DOHH2 (cell line): ENCODE measurements around the gene SERAC1.

Experiments used
- H3F3A ChIP-seq: fragments of 200-600 bp; sonication (generic), shearing (Covaris generic); 2 replicates; pipeline ENCODE4 v1.6.0; 2016; ENCODE audit warnings: antibody characterized with exemption, mild to moderate bottlenecking; ENCODE audit not compliant: control insufficient read depth, insufficient read depth
- H3K27ac ChIP-seq: fragments of 200-600 bp; sonication (generic); 2 replicates; pipeline ENCODE4 v1.5.1; 2014; ENCODE audit warnings: low read depth, mild to moderate bottlenecking, low read length, moderate library complexity
- H3K27me3 ChIP-seq: fragments of 200-600 bp; sonication (generic); 2 replicates; pipeline ENCODE4 v1.6.1; 2014; ENCODE audit warnings: mild to moderate bottlenecking, low read length, mixed read lengths; ENCODE audit not compliant: control insufficient read depth
- H3K36me3 ChIP-seq: fragments of 200-600 bp; sonication (generic); 2 replicates; pipeline ENCODE4 v1.6.1; 2014; ENCODE audit warnings: mild to moderate bottlenecking, low read length, moderate library complexity, mixed read lengths; ENCODE audit not compliant: control insufficient read depth
- H3K4me1 ChIP-seq: fragments of 200-600 bp; sonication (generic); 2 replicates; pipeline ENCODE4 v1.6.1; 2014; ENCODE audit warnings: mild to moderate bottlenecking, low read length, mixed read lengths; ENCODE audit not compliant: control insufficient read depth
- H3K4me2 ChIP-seq: fragments of 200-600 bp; sonication (generic); 2 replicates; pipeline ENCODE4 v1.6.0; 2014; ENCODE audit warnings: mild to moderate bottlenecking, low read length, moderate library complexity
- H3K4me3 ChIP-seq: fragments of 200-600 bp; sonication (generic); 2 replicates; pipeline ENCODE4 v1.5.1; 2014; ENCODE audit warnings: mild to moderate bottlenecking, low read length, mixed read lengths
- H3K79me2 ChIP-seq: fragments of 200-600 bp; sonication (generic); 2 replicates; pipeline ENCODE4 v1.6.1; 2014; ENCODE audit warnings: mild to moderate bottlenecking, low read length, mixed read lengths; ENCODE audit not compliant: control insufficient read depth
- H3K9me2 ChIP-seq: fragments of 200-600 bp; sonication (generic); replicated peaks from 2 replicates; pipeline ENCODE4 v1.6.1; 2014; ENCODE audit warnings: mild to moderate bottlenecking, low read length, mixed read lengths; ENCODE audit not compliant: control insufficient read depth
- H3K9me3 ChIP-seq: fragments of 200-600 bp; sonication (generic); 2 replicates; pipeline ENCODE4 v1.6.1; 2014; ENCODE audit warnings: antibody characterized with exemption, low read length, mixed read lengths; ENCODE audit not compliant: control insufficient read depth, insufficient read depth
- H4K20me1 ChIP-seq: fragments of 200-600 bp; sonication (generic); 2 replicates; pipeline ENCODE4 v1.6.0; 2014; ENCODE audit warnings: low read depth, mild to moderate bottlenecking, antibody characterized with exemption, low read length, moderate library complexity; ENCODE audit not compliant: control insufficient read depth, insufficient read depth
- EZH2phosphoT487 ChIP-seq: fragments of 200-600 bp; sonication (generic); IDR thresholded peaks from 2 replicates; pipeline ENCODE4 v1.6.1; 2017; ENCODE audit warnings: borderline replicate concordance, mild to moderate bottlenecking, antibody characterized with exemption, low read length, moderate library complexity, mixed read lengths
- TF ChIP-seq, protein P1 (sequence below): fragments of 200-600 bp; sonication (generic); IDR thresholded peaks from one replicate; pipeline ENCODE4 v1.5.1; 2014; ENCODE audit warnings: antibody characterized with exemption, mild to moderate bottlenecking, low read depth, low read length; ENCODE audit not compliant: poor library complexity, severe bottlenecking

SERAC1 gene

DNA sequence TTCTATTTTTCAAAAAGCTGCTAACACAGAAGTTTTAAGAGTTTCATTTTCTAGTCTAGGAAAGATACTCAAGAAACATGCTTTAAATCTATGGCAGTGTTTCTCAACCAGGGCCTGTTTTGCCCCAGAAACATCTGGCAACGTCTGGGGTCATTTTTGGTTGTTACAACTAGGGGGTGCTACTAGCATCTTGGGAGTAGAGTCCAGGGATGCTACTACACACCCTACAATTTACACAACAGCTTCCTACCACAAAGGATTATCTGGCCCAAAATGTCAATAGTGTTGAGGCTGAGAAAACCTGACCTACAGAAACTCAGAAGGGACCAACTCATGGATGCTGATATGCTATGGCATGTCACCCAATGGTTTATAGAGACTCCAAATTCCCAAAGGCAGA, 24.4 kb downstream of the SERAC1 start:
- no peak overlapping the region for H3K27ac ChIP-seq

GRCh38 chr6:158142789-158143188, 25.3 kb downstream of the SERAC1 start:
- Histone ChIP-seq H3K79me2 (no peaks in the 10 kb centered on the region), H3K9me3 (no peaks in the 10 kb centered on the region), H3K4me2 (no peak overlapping the region), H4K20me1 (no peaks in the 10 kb centered on the region), H3F3A (no peaks in the 10 kb centered on the region), H3K27me3 (no peaks in the 10 kb centered on the region), H3K27ac (no peak overlapping the region), H3K36me3 (no peaks in the 10 kb centered on the region), H3K9me2 (no peaks in the 10 kb centered on the region), H3K4me1 (no peaks in the 10 kb centered on the region), H3K4me3 (no peak overlapping the region)
- TF ChIP-seq, protein P1, sequence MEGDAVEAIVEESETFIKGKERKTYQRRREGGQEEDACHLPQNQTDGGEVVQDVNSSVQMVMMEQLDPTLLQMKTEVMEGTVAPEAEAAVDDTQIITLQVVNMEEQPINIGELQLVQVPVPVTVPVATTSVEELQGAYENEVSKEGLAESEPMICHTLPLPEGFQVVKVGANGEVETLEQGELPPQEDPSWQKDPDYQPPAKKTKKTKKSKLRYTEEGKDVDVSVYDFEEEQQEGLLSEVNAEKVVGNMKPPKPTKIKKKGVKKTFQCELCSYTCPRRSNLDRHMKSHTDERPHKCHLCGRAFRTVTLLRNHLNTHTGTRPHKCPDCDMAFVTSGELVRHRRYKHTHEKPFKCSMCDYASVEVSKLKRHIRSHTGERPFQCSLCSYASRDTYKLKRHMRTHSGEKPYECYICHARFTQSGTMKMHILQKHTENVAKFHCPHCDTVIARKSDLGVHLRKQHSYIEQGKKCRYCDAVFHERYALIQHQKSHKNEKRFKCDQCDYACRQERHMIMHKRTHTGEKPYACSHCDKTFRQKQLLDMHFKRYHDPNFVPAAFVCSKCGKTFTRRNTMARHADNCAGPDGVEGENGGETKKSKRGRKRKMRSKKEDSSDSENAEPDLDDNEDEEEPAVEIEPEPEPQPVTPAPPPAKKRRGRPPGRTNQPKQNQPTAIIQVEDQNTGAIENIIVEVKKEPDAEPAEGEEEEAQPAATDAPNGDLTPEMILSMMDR = no peak
- TF ChIP-seq EZH2phosphoT487 = no peak

More for the DNA sequence above, 24.4 kb downstream of the SERAC1 start:
- Histone ChIP-seq H3K4me1 (no peaks in the 10 kb centered on the region), H3K79me2 (no peaks in the 10 kb centered on the region), H3K4me2 (no peak overlapping the region), H3K4me3 (no peak overlapping the region), H3K9me3 (no peaks in the 10 kb centered on the region), H3K36me3 (no peaks in the 10 kb centered on the region), H4K20me1 (no peaks in the 10 kb centered on the region), H3K9me2 (no peaks in the 10 kb centered on the region), H3K27me3 (no peaks in the 10 kb centered on the region), H3F3A (no peaks in the 10 kb centered on the region)
- TF ChIP-seq, protein P1 = peak; percentile 65
- no peak for TF ChIP-seq EZH2phosphoT487

GRCh38 chr6:158131926-158132325, 36.1 kb downstream of the SERAC1 start:
- Histone ChIP-seq H3K27ac (no peak overlapping the region), H3K27me3 (no peaks in the 10 kb centered on the region), H3K9me2 (no peaks in the 10 kb centered on the region), H3K36me3 (no peaks in the 10 kb centered on the region), H3F3A (0 out of 2 replicates have a peak, but pooled peaks cover 2% of the 10 kb centered on the region), H3K4me2 (no peak overlapping the region), H3K4me3 (no peak overlapping the region), H3K9me3 (no peaks in the 10 kb centered on the region), H3K4me1 (no peaks in the 10 kb centered on the region), H3K79me2 (no peaks in the 10 kb centered on the region), H4K20me1 (no peaks in the 10 kb centered on the region; the same call in 1 of the 2 replicates)
- no peak for TF ChIP-seq EZH2phosphoT487
- TF ChIP-seq, protein P1 = peak; percentile 50

GRCh38 chr6:158125271-158125670, 42.8 kb downstream of the SERAC1 start:
- Histone ChIP-seq H3K9me2 (no peaks in the 10 kb centered on the region), H3K4me3 (no peak overlapping the region), H3K4me1 (no peaks in the 10 kb centered on the region), H3K36me3 (no peaks in the 10 kb centered on the region), H3K27ac (no peak overlapping the region), H3F3A (no peaks in the 10 kb centered on the region), H3K9me3 (no peaks in the 10 kb centered on the region), H4K20me1 (no peaks in the 10 kb centered on the region), H3K27me3 (no peaks in the 10 kb centered on the region), H3K79me2 (no peaks in the 10 kb centered on the region), H3K4me2 (no peak overlapping the region)
- no peak for TF ChIP-seq EZH2phosphoT487
- TF ChIP-seq, protein P1 = no peak
